ENCODE data around the gene RPL13. TPM values are rescaled to one million over a fixed set of nuclear protein-coding genes. Genes with fewer than 3 reads are reported as not detected.

RPL13 gene
- total and polyA plus RNA-seq, 2 of the 8 experiments (the other 6 are each of a cell fraction or from before 2014, with no cell fraction given), result 2,162 to 7,384 TPM

DNA sequence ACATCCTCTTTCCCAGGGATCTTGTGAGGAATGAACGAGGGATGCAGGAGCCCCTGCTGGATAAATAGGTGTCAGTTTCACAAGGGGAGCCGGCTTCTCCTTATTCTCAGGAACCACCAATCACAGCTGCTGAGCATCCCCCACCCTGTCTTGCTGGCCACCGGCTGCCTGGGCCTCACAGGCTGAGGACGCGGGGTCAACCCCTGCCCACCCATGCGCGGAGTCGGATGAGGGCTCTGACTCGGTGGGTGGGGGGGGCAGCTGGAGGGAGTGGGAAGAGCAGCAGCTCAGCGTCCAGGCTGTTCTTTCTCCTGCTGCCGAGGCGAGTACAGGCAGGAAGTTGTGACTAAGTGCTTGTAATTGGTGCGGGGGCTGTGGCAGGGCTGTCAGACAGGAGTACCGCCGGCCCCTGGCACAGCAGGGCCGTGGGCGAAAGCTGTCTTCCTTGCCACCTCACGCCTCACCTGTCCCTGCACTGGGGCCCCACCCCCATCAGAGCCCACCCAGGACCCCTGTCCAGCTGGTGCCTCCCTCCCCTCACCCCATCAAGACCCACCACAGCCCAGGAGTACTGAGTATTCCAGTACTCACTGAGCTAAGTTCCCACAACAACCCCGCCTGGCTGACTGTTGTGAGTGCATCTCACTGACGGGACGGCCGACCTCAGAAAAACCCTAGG lies 41.9 kb downstream of the RPL13 start:
- peak in 1 of 2 experiments; percentile 74 for DNase-seq (ENCODE audit: low read depth in 1 of 2, low spot score in 2 of 2)
- Histone ChIP-seq H2AFZ (ENCODE audit: low read length) (no peak overlapping the region), H3K27me3 (replicated peaks in 1 of 4; ENCODE audit: control insufficient read depth in 3 of 4, extremely low read depth in 1 of 4, insufficient read depth in 3 of 4, low read length in 3 of 4) (no peaks in the 10 kb centered on the region; a peak in 1 of 7 replicates), H3K9me3 (ENCODE audit: insufficient read depth in 2 of 2, low read depth in 1 of 2, low read length in 1 of 2) (no peaks in the 10 kb centered on the region), H3K79me1 (ENCODE audit: low read depth, low read length) (no peaks in the 10 kb centered on the region), H3K23ac (ENCODE audit: insufficient read length) (no peak overlapping the region), H3K14ac (ENCODE audit: insufficient read length) (no peak overlapping the region), H3K4me3 (ENCODE audit: extremely low read depth in 1 of 4, insufficient read depth in 2 of 4, low read depth in 3 of 4, low read length in 4 of 4) (peak overlapping the region in 1 of 4 experiments; percentile 15; a peak in 2 of 8 replicates), H4K91ac (replicated peaks; ENCODE audit: insufficient read length, low read length) (peak overlapping the region; percentile 65), H3K27ac (ENCODE audit: low read depth, low read length) (no peak overlapping the region), H2BK120ac (replicated peaks; ENCODE audit: low read depth, low read length) (no peak overlapping the region), H3K56ac (replicated peaks; ENCODE audit: insufficient read length, low read depth, low read length) (no peak overlapping the region), H2BK20ac (ENCODE audit: low read length) (no peak overlapping the region; the same call in 1 of the 2 replicates), H2BK15ac (ENCODE audit: low read length) (0 out of 2 replicates have a peak overlapping the region, but pooled peaks have one; percentile 40), H3K79me2 (ENCODE audit: control insufficient read depth in 1 of 2, insufficient read depth in 2 of 2, low read length in 2 of 2) (no peaks in the 10 kb centered on the region), H3K4me1 (replicated peaks in 1 of 4; ENCODE audit: control insufficient read depth in 3 of 4, insufficient read depth in 4 of 4, low read length in 3 of 4) (peaks cover 0 to 11% (median 9%) of the 10 kb centered on the region in 4 experiments; a peak in 5 of 7 replicates), H2BK12ac (ENCODE audit: low read depth, low read length) (peak overlapping the region; percentile 6; the same call in 1 of the 2 replicates), H3K23me2 (ENCODE audit: low read depth, low read length) (peaks cover 2% of the 10 kb centered on the region), H3K4ac (replicated peaks; ENCODE audit: insufficient read length, low read depth, low read length) (no peak overlapping the region), H4K5ac (ENCODE audit: insufficient read length, low read depth, low read length) (no peak overlapping the region), H3K4me2 (ENCODE audit: insufficient read depth in 1 of 2, low read depth in 2 of 2, low read length in 2 of 2) (peak overlapping the region in 1 of 2 experiments; percentile 62; a peak in 3 of 4 replicates), H3K18ac (ENCODE audit: extremely low read depth, low read length) (no peak overlapping the region), H3K36me3 (ENCODE audit: control insufficient read depth in 2 of 4, insufficient read depth in 4 of 4, low read length in 3 of 4) (no peaks in the 10 kb centered on the region), H2AK5ac (ENCODE audit: low read depth, low read length) (no peak overlapping the region), H2BK5ac (ENCODE audit: low read depth, low read length) (peak overlapping the region; percentile 3; the same call in 1 of the 2 replicates), H3K9ac (replicated peaks in 1 of 4; ENCODE audit: extremely low read depth in 1 of 4, low read depth in 3 of 4, low read length in 3 of 4) (no peak overlapping the region), H4K8ac (ENCODE audit: extremely low read depth, insufficient read depth, low read length) (peak overlapping the region; percentile 3; the same call in 1 of the 2 replicates), H4K20me1 (replicated peaks in 1 of 2; ENCODE audit: control insufficient read depth in 1 of 2, insufficient read depth in 2 of 2, low read length in 2 of 2) (peaks cover 0 to 6% of the 10 kb centered on the region in 2 experiments)
- 38% methylated on average over 21 of the region's 22 CpGs; no CpG with 5 or more reads in 1 of the 2 experiments for WGBS, 2 experiments (ENCODE audit: extremely low coverage in 1 of 2, insufficient coverage in 1 of 2, insufficient read length in 1 of 2, insufficient replicate concordance in 2 of 2, low coverage in 1 of 2, low lambda C conversion rate in 2 of 2, missing lambda C conversion rate in 1 of 2)
- POLR2A ChIA-PET (ENCODE audit: partially characterized antibody), result interaction anchor here (0.7 to 1.8 kb wide), 13 partner anchors 10 to 108 kb away, joined by 3 to 8 read pairs (median 3); partner anchors contain the start of genes CDK10 and CHMP1A
- no peak for FAIRE-seq
- CTCF ChIA-PET (ENCODE audit: partially characterized antibody), result interaction anchor here (0.9 to 4.8 kb wide), 9 partner anchors 9 to 98 kb away, joined by 3 to 56 read pairs (median 5); partner anchors contain the start of gene DPEP1
- TF ChIP-seq CREB1 (IDR thresholded peaks at IDR 0.05) (no peak), POLR2A (IDR thresholded peaks at IDR 0.05; ENCODE audit: control extremely low read depth in 1 of 2, low read depth in 2 of 2, low read length in 2 of 2) (peak in 1 of 2 experiments; percentile 43; a peak in 1 of 3 replicates), CTBP2 (IDR thresholded peaks at IDR 0.05; ENCODE audit: borderline replicate concordance, insufficient read depth, insufficient read length, low read length) (no peak), PHF8 (conservative IDR thresholded peaks at IDR 0.05; ENCODE audit: low read depth, low read length) (no peak), TBP (IDR thresholded peaks at IDR 0.05; ENCODE audit: low read depth, low read length) (peak; percentile 65; the same call in 1 of the 2 replicates), SIX5 (IDR thresholded peaks at IDR 0.05; ENCODE audit: low read depth, low read length) (no peak), EZH2 (IDR thresholded peaks at IDR 0.05; ENCODE audit: low read depth, low read length, severe bottlenecking) (no peak), TAF1 (IDR thresholded peaks at IDR 0.05; ENCODE audit: low read depth, low read length) (peak; percentile 69), CBX5 (IDR thresholded peaks at IDR 0.05; ENCODE audit: low read depth, low read length) (no peak)

Data from H1 (cell line).